SW480 (cell line): Measurements from ENCODE around the gene ALKAL2.
A peak's percentile ranks its signal among the peaks of the same experiment; 100 is the strongest.

ENCODE experiments used
- DNase-seq: peaks from one replicate; pipeline ENCODE4 v3.0.0-alpha.2; 2016; ENCODE audit warnings: low spot score

ALKAL2 gene

GRCh38 chr2:270861-271260 is 17.0 kb downstream of the ALKAL2 start:
- DNase-seq = no peak

- no peak for DNase-seq
Measured at GRCh38 chr2:269356-270030, 18.4 kb downstream of the ALKAL2 start.

GRCh38 chr2:268323-268722 is 19.6 kb downstream of the ALKAL2 start:
- no peak for DNase-seq

GRCh38 chr2:264493-265468 is 23.1 kb downstream of the ALKAL2 start, which contains the start of gene ACP1:
TSS of gene ACP1 (plus strand) at chr2:264947. CDS start at chr2:264965, 18 bp downstream.
- peak; percentile 97 for DNase-seq

GRCh38 chr2:263774-264492 is 24.0 kb downstream of the ALKAL2 start, which contains the start of gene SH3YL1:
TSS of gene SH3YL1 (minus strand) at chr2:264032. CDS start at chr2:263984, 48 bp downstream.
- DNase-seq = peak; percentile 60

- DNase-seq = no peak
Measured at GRCh38 chr2:263022-263738, 24.7 kb downstream of the ALKAL2 start.

- DNase-seq = no peak
Measured at GRCh38 chr2:262117-262516, 25.8 kb downstream of the ALKAL2 start.

- no peak for DNase-seq
Measured at GRCh38 chr2:260507-261161, 27.3 kb downstream of the ALKAL2 start.

GRCh38 chr2:259789-260331 is 28.0 kb downstream of the ALKAL2 start:
- no peak for DNase-seq

- DNase-seq = no peak
Measured at GRCh38 chr2:258933-259332, 29.0 kb downstream of the ALKAL2 start.

- DNase-seq = no peak
Measured at GRCh38 chr2:257842-258241, 30.0 kb downstream of the ALKAL2 start.

- no peak for DNase-seq
Measured at GRCh38 chr2:257429-257828, 30.5 kb downstream of the ALKAL2 start.

- DNase-seq = no peak
Measured at GRCh38 chr2:256094-256493, 31.8 kb downstream of the ALKAL2 start.

GRCh38 chr2:255195-255594 is 32.7 kb downstream of the ALKAL2 start:
- no peak for DNase-seq

GRCh38 chr2:254241-254640 is 33.6 kb downstream of the ALKAL2 start:
- DNase-seq = no peak

- no peak for DNase-seq
Measured at GRCh38 chr2:253202-253638, 34.7 kb downstream of the ALKAL2 start.

GRCh38 chr2:252001-252602 is 35.8 kb downstream of the ALKAL2 start:
- DNase-seq = no peak

GRCh38 chr2:249538-250042 is 38.3 kb downstream of the ALKAL2 start:
- no peak for DNase-seq

GRCh38 chr2:248724-249123 is 39.2 kb downstream of the ALKAL2 start:
- no peak for DNase-seq

GRCh38 chr2:246489-247144 is 41.3 kb downstream of the ALKAL2 start:
- peak; percentile 29 for DNase-seq
